HG03060 (cell line): ENCODE measurements around the gene ANAPC1.
"Not testable (repeated sequence)": the region's sequence is repeated elsewhere in the genome, so short reads cannot be mapped to it uniquely, and the experiment has no call there.

Experiments used
- ATAC-seq: cut with Tn5 transposase; IDR thresholded peaks from one replicate; pipeline ENCODE4 v1.9.1; 2021; ENCODE audit warnings: low read depth, moderate number of reproducible peaks; ENCODE audit not compliant: unreplicated experiment

Gene ANAPC1

DNA sequence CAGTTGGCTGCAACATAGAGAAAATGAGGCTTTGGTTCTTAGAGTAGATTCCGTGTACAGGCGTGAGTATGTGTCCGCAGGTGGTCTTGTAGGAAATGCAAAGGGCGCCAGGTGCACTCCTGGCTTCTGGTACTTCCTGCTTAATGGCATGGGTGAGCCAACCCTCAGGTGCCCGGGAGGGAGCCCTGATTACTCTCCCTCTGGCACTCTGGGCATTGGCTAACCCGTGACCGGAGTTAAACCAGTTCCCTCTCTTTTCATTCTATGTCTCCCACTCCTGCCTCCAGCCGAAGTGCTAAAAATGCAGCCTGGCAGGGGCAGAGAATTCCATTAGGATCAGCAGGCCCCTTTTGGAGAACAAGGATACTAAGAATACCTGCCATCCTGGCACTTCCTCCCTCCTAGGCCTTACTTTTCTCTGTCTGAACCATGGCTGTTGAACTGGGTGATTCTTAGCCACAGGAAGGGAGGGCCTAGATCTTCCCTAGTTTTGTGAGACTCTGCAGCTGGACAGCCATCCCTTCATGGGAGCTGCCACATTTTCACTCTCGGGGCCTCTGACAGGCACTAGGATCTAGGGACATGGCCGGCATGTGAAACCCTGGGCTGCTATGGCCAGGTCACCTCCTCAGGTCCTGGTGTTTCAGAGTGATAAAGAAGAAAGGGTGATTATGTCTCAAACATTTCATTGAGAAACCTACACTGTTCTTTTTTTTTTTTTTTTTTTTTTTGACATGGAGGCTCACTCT lies 20.9 kb upstream of the ANAPC1 start:
- no peak for ATAC-seq

DNA sequence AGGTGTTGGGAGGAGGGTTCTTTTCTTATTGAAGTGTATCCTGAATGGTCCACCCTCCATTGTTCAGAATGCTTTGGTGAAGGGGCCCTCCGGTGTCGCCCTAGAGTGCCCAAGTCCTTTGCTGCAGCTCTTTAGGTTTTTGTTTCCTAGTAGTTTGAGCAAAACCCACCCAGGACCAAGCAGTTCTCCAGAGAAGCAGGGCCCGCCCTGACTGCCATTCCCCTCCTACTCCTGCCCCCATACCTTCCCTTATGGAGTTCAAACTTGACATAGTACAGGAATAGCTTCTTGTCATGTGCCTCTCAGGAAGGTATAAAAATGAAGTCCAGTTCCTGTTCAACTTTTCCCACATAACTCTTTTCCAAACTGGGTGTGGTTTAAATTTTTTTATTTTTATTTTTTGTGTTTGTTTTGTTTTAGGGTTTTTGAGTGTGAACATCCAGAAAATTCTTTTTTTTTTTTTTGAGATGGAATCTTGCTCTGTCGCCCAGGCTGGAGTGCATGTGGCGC lies 20.0 kb upstream of the ANAPC1 start:
- ATAC-seq: no peak

DNA sequence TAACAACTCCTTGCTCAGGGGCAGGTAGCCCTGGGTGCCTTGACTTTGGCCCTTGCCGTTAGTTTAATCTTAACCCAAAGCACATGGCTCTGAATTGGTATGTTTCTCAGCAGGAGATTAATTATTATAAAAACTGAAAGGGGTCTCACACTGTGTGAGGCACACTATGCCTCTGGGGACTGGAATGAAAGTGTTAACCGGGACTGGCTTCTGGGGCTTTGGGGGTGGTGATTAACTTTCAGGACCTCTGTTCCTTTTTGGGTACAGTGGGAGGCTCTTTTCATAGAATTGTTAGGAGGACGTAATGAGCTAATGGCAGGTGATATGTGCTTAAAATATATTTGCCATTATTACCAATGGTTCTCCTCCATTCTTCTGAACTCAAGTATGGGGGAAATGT lies 19.5 kb upstream of the ANAPC1 start:
- no peak for ATAC-seq

DNA sequence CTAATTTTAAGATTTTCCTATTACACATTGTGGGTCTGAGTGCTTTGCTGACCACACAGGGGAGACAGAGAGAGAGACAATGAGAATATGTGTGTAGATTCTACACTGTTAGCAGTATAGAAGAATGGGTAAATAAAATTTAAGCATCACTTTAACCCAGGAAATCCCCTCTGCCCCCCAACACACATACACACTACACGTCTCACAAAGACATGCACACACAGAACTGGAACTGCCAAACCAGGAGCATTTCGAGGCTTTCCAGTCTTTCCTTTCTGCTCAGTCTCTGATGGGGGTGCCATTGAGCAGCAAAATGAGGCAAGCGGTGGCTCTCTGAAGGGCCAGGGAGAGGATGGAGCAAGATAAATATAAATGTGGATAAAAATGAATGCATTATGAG lies 16.9 kb upstream of the ANAPC1 start:
- ATAC-seq: no peak

DNA sequence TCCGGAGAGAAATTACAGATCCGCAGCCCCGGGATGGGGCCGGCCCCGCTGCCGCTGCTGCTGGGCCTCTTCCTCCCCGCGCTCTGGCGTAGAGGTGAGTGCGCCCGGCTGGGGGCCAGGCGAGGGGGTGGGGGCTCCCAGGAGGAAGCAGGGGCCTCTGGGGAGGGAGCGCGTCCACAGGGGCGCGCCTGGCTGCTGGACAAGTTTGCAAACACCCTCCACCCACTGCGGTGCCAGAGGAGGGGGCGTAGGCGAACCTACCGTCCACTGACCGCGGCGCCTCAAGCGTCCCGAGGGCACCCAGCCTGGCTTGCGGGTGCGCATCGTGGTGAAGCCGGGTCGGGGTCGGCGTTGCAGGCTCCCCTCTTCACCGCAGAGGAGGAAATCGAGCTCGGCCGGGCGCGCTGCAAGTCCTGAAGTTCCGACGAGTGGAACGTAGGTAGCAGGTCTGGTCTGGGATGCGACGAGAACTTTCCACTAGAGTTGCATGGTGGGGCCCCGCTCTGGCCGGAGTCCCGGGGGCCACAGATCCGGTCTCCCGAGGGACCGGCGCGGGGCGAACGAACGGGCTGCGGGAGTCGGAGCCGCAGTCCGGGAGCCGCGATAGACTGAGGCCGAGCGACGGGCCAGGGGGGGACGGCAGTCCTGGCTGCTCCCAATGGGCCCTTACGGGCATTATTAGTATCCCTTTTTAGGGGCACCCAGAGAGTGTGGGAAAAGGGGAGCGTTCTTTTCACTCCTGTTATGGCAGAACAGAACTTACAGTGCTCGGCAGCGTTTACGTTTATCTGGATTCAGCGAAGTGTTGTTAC lies 14.9 kb upstream of the ANAPC1 start:
- no peak for ATAC-seq

DNA sequence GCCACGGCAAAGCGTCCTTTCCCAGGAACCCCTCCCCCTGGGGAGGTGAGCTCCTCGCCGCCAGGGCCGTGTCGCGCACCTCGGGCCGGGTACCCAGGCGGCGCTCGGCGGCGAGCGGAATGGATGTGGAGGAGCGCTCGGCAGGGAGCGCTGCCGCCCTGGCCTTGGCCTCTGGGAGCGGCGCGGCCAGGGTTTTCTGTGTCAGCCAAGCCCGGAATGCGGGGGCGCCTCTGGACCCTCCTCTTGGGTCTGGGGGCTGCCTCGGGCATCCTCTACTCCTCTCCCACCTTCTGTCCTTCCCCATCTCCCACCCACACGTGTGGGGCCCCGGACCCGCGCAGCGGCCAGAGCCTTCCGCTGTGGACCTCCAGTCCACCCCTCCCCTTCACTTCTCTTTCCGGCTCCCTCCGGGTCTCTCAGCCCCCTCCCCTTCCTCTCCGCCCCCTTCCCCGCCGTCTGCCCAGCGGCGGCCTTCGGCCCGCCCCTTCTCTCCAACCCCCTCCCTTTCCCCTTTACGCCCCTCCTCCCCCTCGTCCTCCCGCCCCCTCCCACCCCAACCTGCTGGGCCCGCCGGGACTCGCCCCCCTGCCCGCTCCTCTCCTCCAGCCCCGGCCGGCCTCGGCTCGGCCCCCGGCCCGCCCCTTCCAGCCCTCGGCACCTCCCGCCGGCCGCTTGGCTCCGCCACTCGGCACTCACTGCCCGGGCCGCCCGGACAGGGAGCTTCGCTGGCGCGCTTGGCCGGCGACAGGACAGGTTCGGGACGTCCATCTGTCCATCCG lies 14.1 kb upstream of the ANAPC1 start, which contains the start of gene MERTK:
MERTK (plus strand) TSS at position 684 of the 779 bp plus-strand sequence. CDS start 129 bp downstream, outside the sequence.
- no peak for ATAC-seq

DNA sequence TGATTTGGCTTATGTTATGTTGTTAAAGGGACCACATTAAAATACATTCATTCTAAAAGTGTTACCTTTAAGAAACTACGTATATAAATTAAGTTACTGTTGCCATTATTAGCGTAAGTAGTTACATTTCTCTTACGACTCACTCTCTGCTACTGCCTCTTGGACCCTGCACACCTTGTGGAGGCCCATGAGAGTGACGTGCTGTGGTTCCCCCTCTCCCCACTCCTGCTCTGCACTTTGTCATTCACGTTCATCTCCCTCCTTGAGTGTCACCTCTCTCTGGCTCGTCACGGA lies 13.6 kb upstream of the ANAPC1 start:
- no peak for ATAC-seq

DNA sequence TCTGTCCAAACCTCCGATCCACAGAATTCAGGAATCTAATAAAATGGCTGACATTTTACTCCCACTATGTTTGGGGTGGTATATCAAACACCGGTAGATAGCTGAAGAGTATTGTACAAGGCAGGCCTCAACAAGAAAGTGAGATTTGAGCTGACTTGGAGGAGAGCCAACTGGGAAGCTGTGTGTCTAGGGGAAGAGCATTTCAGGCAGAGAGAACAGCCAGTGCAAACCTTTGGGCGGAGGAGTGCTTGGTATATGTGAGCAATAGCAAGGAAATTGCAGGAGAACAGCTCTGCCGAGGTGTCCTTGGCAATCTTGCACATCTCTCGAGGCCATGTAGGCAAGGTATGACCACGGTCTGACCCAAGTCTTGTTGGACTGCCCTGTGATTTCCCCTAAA lies 12.6 kb upstream of the ANAPC1 start:
- no peak for ATAC-seq

DNA sequence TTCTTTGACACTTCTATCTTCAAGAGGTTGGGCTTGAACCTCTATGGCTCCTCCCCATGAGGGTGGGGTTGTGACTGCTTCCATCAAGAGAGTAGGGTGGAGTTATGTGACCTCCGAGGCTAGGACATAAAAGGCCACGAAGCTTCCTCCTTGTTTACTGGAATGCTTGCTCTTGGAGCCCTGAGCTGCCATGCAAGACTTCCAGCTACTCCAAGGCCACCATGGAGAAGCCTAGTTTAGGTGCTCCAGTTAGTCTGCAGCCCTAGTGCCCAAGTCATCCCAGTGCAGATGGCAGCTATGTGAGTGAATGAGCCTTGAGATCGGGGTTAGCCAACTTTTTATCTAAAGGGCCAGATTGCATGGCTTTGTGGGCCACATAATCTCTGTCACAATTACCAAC lies 12.0 kb upstream of the ANAPC1 start:
- ATAC-seq: no peak

DNA sequence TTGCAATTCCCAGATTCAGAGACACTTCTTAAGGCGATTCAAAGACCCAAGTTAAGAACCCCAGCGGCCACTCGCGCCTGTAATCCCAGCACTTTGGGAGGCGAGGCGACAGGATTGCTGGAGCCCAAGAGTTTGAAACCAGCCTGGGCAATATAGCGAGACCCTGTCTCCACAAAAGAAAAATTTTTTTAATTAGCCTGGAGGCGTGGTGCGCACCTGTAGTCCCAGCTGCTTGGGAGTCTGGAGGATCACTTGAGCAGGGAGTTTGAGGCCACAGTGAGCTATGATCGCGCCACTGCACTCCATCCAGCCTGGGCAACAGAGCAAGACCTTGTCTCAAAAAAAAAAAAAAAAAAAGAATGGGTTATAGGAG lies 585 bp upstream of the ANAPC1 start:
- no peak for ATAC-seq

DNA sequence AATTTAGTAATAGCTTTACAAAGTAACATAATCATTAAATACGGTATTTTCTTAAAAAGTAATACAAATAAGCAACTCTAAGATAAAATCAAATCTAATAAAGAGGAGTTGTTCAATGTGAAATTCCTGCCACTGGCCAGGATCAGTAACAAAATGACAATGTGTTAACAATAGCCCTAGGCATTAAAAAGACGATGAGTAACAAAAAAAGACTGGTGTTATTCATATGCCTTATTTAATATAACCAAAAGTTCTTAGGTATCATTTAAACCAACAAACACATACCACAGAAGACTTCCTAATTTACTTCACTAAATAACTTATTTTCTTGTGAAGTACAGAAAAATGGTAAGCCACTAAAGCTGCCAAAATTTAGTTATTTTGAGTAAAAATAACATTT lies 11.2 kb downstream of the ANAPC1 start:
- ATAC-seq: not testable (repeated sequence)

DNA sequence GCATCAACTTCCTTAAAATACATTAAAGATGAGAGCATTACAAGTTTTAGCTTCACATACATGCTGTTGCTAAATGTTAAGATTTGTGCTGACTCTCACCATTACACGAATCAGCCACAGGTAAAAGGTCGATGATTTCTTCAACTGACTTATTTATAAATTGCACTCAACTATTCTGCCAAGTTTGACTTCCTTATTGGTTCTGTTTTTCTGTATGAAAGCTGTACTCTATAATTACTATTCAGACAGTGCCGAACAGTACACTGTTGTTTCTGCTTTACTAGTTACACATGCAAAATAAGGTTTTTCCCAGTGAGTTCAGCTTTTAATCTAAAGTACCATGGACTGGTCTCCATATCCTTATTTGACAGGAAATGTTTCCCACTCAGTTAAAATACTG lies 18.9 kb downstream of the ANAPC1 start:
- not testable (repeated sequence) for ATAC-seq

DNA sequence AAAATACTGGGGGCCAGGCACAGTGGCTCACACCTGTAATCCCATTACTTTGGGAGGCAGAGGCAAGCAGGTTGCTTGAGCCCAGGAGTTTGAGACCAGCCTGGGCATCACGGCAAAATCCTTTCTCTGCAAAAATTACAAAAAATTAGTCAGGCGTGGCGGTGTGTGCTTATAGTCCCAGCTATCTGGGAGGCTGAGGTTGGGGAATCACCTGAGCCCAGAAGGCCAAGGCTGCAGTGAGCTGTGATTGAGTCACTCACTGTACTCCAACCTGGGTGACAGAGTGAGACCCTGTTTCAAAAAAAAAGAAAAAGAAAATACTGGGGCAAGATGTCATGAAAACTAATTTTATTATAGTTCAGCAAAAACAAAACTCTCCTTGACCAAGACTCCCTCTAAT lies 24.0 kb downstream of the ANAPC1 start:
- not testable (repeated sequence) for ATAC-seq

DNA sequence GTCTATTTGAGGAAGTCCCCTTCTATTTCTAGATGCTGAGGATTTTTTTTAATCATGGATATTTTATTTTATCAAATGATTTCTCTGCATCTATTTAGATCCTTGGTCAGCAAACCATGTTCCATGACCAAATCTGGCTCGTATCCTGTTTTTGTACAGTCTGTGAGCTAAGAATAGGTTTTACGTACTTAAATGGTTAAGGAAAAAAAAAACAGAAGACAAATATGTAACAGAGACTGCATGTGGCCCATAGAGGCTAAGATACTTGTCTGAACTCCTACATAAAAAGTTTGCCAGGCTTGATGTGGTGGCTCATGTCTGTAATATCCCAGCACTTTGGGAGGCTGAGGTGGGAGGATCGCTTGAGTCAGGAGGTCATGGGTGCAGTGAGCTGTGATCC lies 31.4 kb downstream of the ANAPC1 start:
- not testable (repeated sequence) for ATAC-seq

DNA sequence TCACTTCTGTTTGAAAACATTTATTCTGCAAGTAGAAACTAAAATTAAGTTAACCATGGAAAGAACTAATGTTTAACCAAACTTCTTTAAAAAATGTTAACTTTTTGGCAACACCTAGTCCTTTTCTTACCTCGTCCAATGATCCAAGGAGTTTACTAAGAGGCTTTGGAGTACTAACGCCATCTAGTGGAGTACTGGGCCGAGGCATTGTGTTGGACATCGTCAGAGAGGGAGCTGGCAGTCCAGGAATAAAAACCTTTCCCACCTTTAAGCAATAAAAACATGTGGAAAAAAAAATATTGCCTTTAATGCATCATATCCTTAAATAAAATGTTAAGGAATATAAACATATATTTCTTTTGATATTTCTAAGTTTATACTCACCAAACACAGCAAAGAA lies 33.3 kb downstream of the ANAPC1 start:
- ATAC-seq: not testable (repeated sequence)

DNA sequence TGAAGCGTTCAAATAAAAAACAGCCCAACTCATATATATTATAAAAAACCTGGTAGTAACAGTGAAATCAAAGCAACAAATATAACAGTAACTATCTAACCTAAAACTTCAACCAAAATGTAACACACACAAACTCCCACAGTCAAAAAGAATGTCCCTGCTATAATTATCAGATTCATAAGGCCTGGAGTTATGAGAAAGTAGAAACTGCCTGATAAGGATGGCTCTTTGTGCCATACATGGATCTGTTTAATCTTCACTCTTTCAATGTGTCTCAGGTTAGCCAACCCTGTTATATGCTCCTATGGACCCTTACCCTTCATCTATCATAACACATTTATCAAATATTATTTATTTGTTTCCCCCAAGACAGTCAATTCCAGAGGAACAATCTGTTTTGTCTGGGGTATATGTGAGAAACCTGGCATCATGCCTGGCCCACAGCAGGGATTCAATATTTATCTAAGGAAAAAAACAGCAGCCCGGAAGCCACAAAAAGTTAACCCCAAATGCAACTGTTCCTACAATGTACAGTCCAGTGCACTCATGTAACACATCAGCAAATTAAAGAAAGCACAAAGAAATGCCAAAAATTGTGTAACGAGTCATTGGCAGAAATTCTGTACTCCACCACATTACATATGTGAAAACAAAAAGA lies 44.2 kb downstream of the ANAPC1 start:
- ATAC-seq: not testable (repeated sequence)

DNA sequence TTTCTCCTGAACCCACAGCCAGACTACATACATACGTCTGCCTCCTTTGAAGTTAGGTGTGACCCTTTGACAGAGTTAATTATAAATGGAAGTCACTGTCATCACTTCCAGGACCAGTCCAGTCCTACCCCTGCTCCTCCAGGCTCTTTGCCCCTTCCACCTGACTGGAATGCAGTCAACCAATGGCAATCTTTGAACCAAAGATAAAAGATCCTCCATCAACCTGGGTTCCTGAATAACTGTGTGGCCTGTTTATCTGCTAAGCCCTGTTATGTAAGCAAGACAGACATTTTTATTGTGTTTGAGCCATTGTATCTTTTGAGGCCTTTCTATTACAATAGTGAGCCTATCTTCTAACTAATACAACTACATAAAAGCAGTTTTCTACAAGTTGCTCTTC lies 45.0 kb downstream of the ANAPC1 start:
- ATAC-seq: not testable (repeated sequence)

DNA sequence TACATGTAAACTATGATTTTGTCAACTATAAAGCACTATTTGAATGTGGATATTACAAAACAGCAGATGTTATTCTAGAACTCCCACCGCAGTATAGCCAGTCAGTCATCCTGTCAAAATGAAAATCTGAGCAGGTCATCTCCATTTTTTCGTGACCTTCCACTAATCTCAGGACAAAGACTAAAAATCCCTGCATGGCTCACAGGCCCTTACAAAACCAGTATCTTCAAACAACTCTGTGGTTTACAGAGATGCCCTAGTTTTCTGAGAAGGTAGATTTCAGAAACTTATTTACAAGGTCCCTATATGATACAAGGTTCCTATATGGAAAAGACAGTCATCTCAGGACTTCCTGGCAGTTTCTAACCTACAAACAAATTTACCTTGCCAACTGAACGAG lies 49.8 kb downstream of the ANAPC1 start:
- not testable (repeated sequence) for ATAC-seq

DNA sequence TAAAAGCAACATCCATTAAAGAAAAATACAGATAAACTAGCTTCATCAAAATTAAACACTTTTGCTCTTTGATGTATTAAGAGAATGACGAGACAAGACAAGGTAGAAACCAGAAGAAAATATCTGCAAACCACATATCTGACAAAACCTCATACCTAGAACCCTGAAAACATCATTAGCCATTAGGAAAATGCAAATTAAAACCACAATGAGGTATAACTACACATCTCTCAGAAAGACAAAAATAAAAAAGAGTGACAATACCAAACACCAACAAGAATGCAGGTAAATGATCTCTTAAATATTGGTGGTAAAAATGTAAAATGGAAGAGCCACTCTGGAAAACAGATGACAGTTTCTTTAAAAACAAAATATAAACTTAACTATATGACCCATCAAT lies 53.5 kb downstream of the ANAPC1 start:
- ATAC-seq: not testable (repeated sequence)

DNA sequence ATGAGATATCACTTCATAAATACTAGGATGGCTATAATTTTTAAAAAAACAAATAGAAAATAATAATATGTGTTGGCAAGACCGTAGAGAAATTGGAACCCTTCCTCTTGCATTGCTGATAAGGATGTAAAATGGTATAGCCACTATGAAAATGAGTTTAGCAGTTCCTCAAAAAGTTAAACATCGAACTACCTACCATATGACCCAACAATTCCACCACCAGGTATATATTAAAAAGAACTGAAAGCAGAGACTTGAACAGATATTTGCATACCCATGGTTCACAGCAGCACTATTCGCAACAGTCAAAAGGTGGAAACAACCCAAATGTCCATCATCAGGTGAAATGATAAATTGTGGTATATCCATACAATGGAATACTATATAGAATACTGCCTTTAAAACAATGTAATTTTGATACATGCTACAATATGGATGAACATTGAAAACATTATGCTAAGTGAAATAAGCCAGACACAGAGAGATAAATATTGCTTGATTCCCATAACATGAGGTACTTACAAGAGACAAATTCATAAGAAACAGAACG lies 55.7 kb downstream of the ANAPC1 start:
- ATAC-seq: not testable (repeated sequence)
